T-helper 17 cell (primary cell): ENCODE data around the gene SLC7A10. TPM values are rescaled to one million over a fixed set of nuclear protein-coding genes. Genes with fewer than 3 reads are reported as not detected.

Experiments used
- ATAC-seq: fragments of 150-1000 bp; cut with Tn5 transposase; 2 replicates; pipeline ENCODE4 v1.10.0; 2021; ENCODE audit warnings: mild to moderate bottlenecking, moderate library complexity
- DNase-seq, 3 donors: peaks; one replicate each; pipeline versions ENCODE4 v3.0.0 to v3.0.0-alpha.2; 2020 to 2021
- H3K9me3 ChIP-seq: one replicate; pipeline ENCODE4 v1.7.0; 2013; ENCODE audit warnings: low read length, mild to moderate bottlenecking; ENCODE audit not compliant: control insufficient read depth, poor library complexity, severe bottlenecking
- H3K27ac Mint-ChIP-seq: one replicate; pipeline ENCODE4 v1.8.0; 2022; ENCODE audit warnings: mild to moderate bottlenecking, moderate library complexity, mixed read lengths
- H3K27me3 Mint-ChIP-seq: one replicate; pipeline ENCODE4 v1.8.0; 2022; ENCODE audit warnings: mixed read lengths
- H3K36me3 Mint-ChIP-seq: one replicate; pipeline ENCODE4 v1.8.0; 2022; ENCODE audit warnings: low read depth, mixed read lengths
- H3K4me1 Mint-ChIP-seq: one replicate; pipeline ENCODE4 v1.8.0; 2022; ENCODE audit warnings: mild to moderate bottlenecking, mixed read lengths
- H3K4me3 Mint-ChIP-seq: one replicate; pipeline ENCODE4 v1.8.0; 2022; ENCODE audit warnings: mild to moderate bottlenecking, moderate library complexity, mixed read lengths
- total RNA-seq, 4 donors: library from RNA in 2 of 4; stranded (reverse) in 2 of 4; gene quantifications; one replicate each; pipeline ENCODE4 v1.2.3 and lab custom pipeline; 2022 to 2026

SLC7A10 gene
- total RNA-seq, 2 donors from 2014 or later: not detected

DNA sequence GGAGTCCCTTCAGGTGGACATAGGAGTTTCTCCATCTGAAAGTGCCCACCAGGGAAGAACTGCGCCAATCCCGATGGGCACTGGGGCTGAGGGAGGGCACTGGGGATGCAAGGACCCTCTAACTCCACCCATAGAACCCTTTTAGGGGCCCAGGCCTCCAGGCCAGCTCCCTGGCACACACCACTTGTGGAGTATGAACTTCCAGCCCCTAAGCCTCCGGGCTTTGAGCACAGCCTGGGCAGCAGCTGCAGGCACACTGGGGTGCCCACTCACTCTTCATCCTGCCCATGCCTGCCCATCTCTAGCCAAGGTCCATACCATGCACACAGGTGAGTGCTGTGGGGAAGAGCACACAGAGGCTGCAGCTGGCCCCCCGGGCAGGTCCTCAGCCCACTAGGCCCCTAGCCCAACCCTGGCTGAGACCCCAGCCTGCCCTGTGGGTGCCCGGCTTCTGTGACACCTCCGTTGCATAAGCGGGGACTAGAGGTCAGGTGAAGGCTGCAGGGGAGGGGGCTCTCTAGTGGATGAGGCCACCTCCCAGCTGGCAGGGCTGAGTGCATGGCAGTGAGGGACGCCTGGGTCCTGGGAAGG, 14.6 kb upstream of the SLC7A10 start:
- H3K9me3 ChIP-seq: no peaks in the 10 kb centered on the region
- Mint-ChIP-seq H3K4me3 (no peak overlapping the region), H3K36me3 (peaks cover 2% of the 10 kb centered on the region), H3K4me1 (peaks cover 9% of the 10 kb centered on the region), H3K27me3 (peaks cover 18% of the 10 kb centered on the region), H3K27ac (peak overlapping the region; percentile 74)
- DNase-seq: no peak
- no peak for ATAC-seq

DNA sequence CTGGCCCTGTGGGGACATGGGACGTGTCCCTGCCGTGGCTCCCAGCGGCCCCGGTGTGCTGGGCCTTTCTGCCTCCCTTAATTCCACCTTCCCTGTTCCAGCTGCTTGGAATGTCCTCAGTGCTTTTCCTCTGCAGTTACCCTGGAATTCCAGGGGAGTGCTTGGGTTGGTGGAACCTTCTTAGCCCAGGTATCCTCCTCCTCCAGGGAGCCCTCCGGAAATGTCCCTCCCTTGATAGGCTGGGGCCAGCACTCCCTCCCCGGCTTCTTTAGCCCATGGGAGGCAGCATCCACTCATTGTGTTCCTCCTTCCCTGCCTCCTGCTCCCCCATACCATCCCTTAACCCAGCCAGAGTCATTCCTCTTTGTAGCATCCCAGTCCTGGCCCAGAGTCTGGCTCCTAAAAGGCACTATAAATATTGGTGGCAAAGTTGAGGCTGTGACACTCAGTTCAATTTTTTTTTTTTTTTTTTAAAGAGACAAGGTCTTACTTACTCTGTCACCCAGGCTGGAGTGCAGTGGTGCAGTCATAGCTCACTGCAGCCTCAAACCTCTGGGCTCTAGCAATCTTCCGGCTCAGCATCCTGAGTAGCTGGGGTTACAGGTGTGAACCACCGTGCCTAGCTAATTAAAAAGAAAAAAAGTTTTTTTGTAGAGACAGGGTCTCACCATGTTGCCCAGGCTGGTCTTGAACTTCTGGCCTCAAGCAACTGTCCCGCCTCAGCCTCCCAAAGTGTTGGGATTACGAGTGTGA, 13.7 kb upstream of the SLC7A10 start:
- Mint-ChIP-seq H3K27ac (peak overlapping the region; percentile 74), H3K4me1 (peaks cover 11% of the 10 kb centered on the region), H3K27me3 (peaks cover 15% of the 10 kb centered on the region), H3K4me3 (no peak overlapping the region), H3K36me3 (peaks cover 2% of the 10 kb centered on the region)
- no peak for DNase-seq
- no peaks in the 10 kb centered on the region for H3K9me3 ChIP-seq
- ATAC-seq: no peak

DNA sequence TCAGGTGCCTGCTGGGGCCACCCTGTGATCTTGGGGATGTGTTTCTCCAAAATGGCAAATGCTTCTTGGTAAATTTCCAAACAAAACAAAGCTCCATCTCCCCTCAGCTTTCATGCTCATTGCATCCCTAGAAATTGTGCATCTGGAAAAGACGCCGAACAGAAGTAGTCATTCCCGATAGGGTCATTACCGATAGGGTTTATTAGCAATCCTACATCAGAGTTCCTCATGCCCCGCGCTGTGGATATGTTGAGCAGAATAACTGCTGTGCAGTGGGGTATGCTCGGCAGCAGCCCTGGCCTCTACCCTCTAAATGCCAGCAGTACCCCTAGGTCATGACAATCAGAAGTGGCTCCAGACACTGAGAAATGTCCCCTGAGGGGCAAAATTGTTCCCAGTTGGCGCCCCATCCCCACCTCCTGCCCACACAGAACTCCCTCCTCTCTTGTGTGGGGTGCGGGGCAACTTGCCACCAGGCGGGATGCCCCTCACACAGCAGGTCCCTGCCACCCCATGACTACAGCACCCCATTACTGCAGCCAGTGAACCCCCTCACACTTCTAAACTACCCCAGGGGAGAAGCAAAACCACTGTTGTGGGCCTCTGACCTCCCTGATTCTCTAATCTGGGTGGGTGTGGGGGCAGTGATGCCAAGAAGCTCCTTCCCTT, 13.0 kb upstream of the SLC7A10 start:
- Mint-ChIP-seq H3K27ac (peak overlapping the region; percentile 74), H3K4me1 (peaks cover 9% of the 10 kb centered on the region), H3K27me3 (peaks cover 14% of the 10 kb centered on the region), H3K4me3 (no peak overlapping the region), H3K36me3 (peaks cover 2% of the 10 kb centered on the region)
- DNase-seq: no peak
- no peaks in the 10 kb centered on the region for H3K9me3 ChIP-seq
- no peak for ATAC-seq

DNA sequence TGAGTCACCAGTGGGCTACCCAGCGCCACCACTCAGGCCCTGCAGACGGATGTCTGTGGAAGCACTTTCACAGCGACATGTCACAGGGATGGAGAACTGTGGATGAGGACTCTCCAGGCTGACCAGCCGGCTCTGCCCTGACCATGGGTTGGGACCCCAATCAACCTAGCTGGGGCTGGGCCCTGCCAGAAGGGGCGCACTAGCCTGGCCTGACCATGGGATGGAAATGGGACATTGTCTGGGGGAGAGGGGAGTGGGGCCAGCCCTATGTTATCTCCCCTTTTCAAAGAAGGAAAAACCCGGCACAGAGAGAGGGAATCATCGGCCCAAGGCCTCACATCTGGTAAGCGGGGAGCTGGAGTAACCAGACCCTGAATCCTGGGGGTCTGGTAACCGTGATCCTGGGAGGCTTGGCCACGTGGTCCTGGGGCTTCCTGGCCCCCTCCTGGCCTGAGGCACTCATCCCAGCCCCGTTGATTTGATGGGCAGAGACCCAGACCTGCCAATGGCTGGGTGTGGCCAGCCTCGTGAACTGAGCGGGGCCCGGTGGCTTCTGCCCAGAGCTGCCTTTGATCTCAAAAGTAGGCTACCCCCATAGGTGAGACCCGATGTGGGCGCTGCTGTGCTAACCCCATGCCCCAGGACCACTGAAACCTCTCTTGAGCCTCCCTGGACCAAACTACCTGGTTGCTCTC, 11.2 kb upstream of the SLC7A10 start:
- H3K9me3 ChIP-seq: no peaks in the 10 kb centered on the region
- Mint-ChIP-seq H3K4me1 (peaks cover 9% of the 10 kb centered on the region), H3K4me3 (peak overlapping the region; percentile 68), H3K27ac (no peak overlapping the region), H3K27me3 (peaks cover 14% of the 10 kb centered on the region), H3K36me3 (peaks cover 2% of the 10 kb centered on the region)
- DNase-seq: no peak
- no peak for ATAC-seq

DNA sequence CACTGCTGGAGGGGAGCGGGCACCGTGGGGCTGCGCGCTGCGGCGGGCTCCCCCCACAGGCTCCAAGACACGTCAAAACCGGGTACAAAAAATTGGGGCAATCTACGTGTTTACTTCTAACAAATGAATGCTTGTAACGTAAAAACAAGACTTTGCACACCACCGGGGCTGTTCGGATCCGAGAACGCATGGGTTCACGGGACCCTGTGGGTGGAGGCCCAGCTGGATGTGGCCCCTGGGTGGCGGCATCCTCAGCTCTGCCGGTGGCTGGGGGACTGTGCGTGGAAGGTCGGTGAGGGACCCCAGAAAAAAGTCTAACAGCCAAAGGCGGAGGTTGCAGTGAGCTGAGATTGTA, 10.3 kb upstream of the SLC7A10 start:
- peak; percentile 73 for ATAC-seq
- Mint-ChIP-seq H3K27ac (peak overlapping the region; percentile 9), H3K4me3 (peak overlapping the region; percentile 91), H3K4me1 (peaks cover 9% of the 10 kb centered on the region), H3K36me3 (peaks cover 2% of the 10 kb centered on the region), H3K27me3 (peaks cover 17% of the 10 kb centered on the region)
- DNase-seq: no peak
- H3K9me3 ChIP-seq: no peaks in the 10 kb centered on the region

DNA sequence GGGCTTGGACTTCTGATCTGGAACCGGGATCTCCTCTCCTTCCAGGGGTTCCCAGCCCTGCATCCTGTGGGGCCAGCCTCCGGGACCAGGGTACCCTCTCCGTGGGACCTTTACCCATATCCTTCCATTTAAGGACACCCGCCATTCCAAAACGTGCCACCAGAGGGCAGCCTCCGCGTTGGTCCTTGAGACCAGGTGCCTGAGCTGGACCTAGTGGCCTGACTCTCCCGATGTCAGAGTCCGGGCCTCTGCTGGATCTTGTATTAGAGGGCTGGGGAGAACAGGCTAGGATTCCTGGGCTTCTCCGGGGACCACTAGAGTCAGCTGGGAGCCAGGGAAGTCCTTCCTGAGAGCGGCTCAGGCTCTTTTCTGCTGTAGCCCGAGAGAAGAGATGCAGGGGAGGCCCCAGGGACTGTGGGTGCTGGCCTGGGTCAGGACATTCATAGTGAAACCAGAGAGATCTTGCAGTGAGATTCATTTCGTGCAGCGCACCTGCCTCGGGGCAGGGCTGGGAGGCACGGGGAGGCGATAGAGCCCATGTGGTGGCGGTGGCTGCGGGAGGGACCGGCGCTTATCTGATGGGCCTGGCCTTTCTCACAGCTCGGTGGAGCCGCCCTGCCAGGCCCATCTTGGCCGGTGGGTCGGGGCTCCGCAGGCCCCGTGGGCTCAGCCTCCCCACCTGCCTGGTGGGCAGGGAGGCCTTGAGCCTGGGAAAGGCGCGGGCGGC, 9.8 kb upstream of the SLC7A10 start:
- peaks cover 22% of the 10 kb centered on the region for H3K27me3 Mint-ChIP-seq
- peaks cover 6% of the 10 kb centered on the region for H3K36me3 Mint-ChIP-seq
- H3K9me3 ChIP-seq: no peaks in the 10 kb centered on the region
- H3K4me1 Mint-ChIP-seq: peaks cover 9% of the 10 kb centered on the region
- DNase-seq (peak; percentile 58 to 79 (median 63)), ATAC-seq (peak; percentile 72)
- H3K27ac Mint-ChIP-seq: peak overlapping the region; percentile 76
- peak overlapping the region; percentile 91 for H3K4me3 Mint-ChIP-seq

DNA sequence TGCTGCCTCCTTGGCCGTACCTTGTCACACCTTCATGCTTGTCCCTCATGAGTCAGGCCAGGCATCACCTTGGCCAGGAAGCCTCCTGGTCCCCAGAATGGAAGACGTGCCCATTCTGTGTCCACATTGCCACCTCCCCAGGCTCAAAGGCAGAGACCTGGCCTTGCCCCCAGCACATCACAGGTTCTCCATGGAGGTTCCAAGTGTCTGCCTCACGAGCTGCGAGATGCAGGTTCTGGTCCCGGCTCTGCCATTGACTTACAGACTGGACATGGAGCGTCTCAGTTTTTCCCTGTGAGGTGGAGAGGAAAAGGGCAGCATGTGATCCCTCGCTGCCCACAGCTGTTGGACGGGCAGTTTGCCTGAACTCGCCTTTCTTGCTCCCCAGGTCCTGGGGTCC, 9.1 kb upstream of the SLC7A10 start:
- no peak for DNase-seq
- peaks cover 6% of the 10 kb centered on the region for H3K36me3 Mint-ChIP-seq
- no peak overlapping the region for H3K27ac Mint-ChIP-seq
- ATAC-seq: no peak
- no peak overlapping the region for H3K4me3 Mint-ChIP-seq
- H3K27me3 Mint-ChIP-seq: peaks cover 29% of the 10 kb centered on the region
- peaks cover 9% of the 10 kb centered on the region for H3K4me1 Mint-ChIP-seq
- no peaks in the 10 kb centered on the region for H3K9me3 ChIP-seq

DNA sequence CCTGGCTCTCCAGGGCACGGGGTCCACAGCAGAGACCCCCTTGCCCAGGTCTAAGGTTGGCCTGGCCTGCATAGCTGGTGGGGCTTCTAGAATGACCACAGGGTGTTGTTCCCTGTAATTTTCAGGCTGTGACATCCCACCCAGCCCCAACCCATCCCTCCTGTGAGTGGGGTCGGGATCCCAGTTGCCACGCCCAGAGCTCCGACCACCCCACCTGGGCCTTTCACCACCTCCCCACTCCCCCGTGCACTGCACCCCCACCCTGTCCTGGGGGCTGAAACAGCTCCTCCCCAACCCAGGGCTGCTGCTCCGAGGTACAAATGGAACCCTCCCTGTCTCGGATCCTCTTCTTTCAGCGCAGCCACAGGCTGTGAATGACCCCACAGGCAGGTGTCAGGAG, 8.4 kb upstream of the SLC7A10 start:
- Mint-ChIP-seq H3K27ac (no peak overlapping the region), H3K4me3 (no peak overlapping the region), H3K4me1 (peaks cover 9% of the 10 kb centered on the region), H3K27me3 (peaks cover 29% of the 10 kb centered on the region), H3K36me3 (peaks cover 6% of the 10 kb centered on the region)
- DNase-seq (no peak), ATAC-seq (no peak)
- no peaks in the 10 kb centered on the region for H3K9me3 ChIP-seq

DNA sequence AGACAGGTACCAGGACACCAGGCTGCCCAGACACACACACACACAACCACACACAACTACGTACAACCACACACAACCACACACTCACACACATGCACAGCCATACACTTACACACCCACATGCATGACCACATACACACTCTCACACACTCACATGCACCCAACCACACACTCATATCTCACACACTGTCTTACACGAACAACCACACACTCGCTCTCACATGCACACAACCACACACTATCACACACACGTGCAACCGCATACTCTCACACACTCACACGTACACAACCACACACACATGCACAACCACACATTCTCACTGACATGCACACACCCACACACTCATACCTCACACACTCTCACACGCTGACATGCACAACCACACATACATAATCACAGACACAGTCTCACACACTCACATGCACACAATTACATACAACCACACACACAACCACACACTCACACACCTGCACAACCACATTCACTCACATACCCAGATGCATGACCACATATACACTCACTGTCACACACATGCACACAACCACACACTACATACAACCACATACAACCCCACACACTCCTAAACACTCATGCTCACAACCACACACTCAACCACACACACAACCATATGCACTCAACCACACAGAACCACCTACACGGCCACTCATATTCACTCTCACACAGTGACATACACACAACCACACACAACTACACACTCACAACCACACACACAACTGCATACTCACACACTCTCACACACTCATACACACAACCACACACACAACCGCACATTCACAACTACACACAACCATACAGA, 7.6 kb upstream of the SLC7A10 start:
- no peaks in the 10 kb centered on the region for H3K9me3 ChIP-seq
- peaks cover 9% of the 10 kb centered on the region for H3K4me1 Mint-ChIP-seq
- DNase-seq (no peak), ATAC-seq (no peak)
- peaks cover 6% of the 10 kb centered on the region for H3K36me3 Mint-ChIP-seq
- no peak overlapping the region for H3K27ac Mint-ChIP-seq
- H3K4me3 Mint-ChIP-seq: no peak overlapping the region
- peaks cover 24% of the 10 kb centered on the region for H3K27me3 Mint-ChIP-seq

DNA sequence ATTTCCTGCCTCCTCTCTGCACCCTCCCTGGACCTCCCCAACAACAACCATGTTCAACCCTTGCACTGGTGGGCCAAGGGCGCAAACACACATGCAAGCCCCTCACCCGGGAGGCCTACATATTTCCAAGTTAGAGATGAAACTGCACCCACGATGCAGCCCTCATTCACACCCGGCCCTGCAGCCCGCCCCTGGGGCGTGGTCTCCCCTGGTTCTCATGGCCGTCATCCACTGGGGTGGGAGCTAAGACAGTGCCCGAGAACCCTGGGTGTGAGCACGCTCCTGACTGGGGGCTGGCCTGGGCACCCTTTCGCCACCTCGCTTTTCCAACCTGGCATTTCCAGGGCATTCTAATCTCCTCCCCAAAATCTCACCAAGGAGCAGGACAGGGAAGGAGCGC, 7.0 kb upstream of the SLC7A10 start:
- H3K27me3 Mint-ChIP-seq: peaks cover 24% of the 10 kb centered on the region
- DNase-seq: no peak
- H3K4me3 Mint-ChIP-seq: no peak overlapping the region
- H3K36me3 Mint-ChIP-seq: peaks cover 4% of the 10 kb centered on the region
- ATAC-seq: no peak
- H3K27ac Mint-ChIP-seq: no peak overlapping the region
- H3K9me3 ChIP-seq: no peaks in the 10 kb centered on the region
- H3K4me1 Mint-ChIP-seq: peaks cover 6% of the 10 kb centered on the region

DNA sequence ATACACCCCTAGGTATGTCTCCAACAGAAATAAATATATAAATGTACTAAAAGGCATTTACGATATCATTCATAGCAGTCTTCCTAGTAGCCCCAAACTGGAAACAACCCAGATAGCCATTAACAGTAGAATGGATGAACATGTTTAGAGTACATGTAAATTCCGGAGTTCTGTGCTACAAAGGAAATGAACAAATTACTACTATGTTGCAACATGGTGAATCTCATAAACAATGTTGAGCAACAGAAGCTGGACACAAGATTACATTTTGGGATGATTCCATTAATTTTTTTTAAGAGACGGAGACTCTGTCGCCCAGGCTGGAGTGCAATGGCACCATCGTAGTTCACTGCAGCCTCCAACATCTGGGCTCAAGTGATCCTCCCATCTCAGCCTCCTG, 5.9 kb upstream of the SLC7A10 start:
- Mint-ChIP-seq H3K4me1 (peaks cover 8% of the 10 kb centered on the region), H3K27me3 (peaks cover 31% of the 10 kb centered on the region)

DNA sequence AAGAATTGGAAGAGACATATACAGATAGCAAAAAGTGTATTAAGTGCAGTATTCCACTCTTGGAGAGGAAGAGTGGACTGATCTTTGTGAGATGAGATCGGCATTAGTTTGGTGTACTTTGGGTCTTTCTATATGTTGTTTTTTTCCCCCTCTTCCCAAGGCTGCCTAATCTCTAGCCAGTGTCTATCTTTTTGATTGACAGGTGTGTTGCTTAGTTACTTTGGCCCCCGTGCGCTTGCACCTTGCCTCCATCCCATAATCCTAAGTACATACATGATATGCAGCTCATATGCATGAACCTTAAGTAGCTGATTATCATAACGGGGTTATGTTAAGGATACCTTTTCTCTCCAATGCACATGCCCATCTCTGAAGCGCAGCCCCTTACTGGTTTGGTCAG, 4.3 kb upstream of the SLC7A10 start:
- no peak for DNase-seq

More for the DNA sequence above, 5.9 kb upstream of the SLC7A10 start:
- Mint-ChIP-seq H3K27ac (no peak overlapping the region), H3K36me3 (peaks cover 4% of the 10 kb centered on the region), H3K4me3 (no peak overlapping the region)
- DNase-seq: no peak
- no peak for ATAC-seq
- H3K9me3 ChIP-seq: no peaks in the 10 kb centered on the region

More for the DNA sequence above, 4.3 kb upstream of the SLC7A10 start:
- H3K4me3 Mint-ChIP-seq: no peak overlapping the region
- H3K4me1 Mint-ChIP-seq: peaks cover 4% of the 10 kb centered on the region
- peaks cover 36% of the 10 kb centered on the region for H3K27me3 Mint-ChIP-seq
- no peaks in the 10 kb centered on the region for H3K9me3 ChIP-seq
- ATAC-seq: no peak
- peaks cover 4% of the 10 kb centered on the region for H3K36me3 Mint-ChIP-seq
- no peak overlapping the region for H3K27ac Mint-ChIP-seq
